Measurements from ENCODE around the gene KDM1A. TPM values are rescaled to one million over a fixed set of nuclear protein-coding genes. Genes with fewer than 3 reads are reported as not detected.

Gene KDM1A
- total and polyA plus RNA-seq, 9 of the 15 experiments (the other 6 are each of a cell fraction or from before 2014, with no cell fraction given) = 59.2 to 181 (median 168) TPM

- Histone ChIP-seq H3K79me2 (ENCODE audit: control insufficient read depth, insufficient read depth, low read length) (peaks cover 40% of the 10 kb centered on the region), H2AFZ (ENCODE audit: low read depth, low read length) (no peak overlapping the region), H3K4me1 (replicated peaks in 1 of 2; ENCODE audit: control insufficient read depth in 2 of 2, insufficient read depth in 2 of 2, low read length in 2 of 2) (peaks cover 9 to 31% of the 10 kb centered on the region in 2 experiments; a peak in 4 of 5 replicates), H3K9me3 (replicated peaks; ENCODE audit: control insufficient read depth, insufficient read depth, low read depth, low read length) (no peaks in the 10 kb centered on the region), H3K4me3 (no peak overlapping the region), H3K27ac (ENCODE audit: extremely low read depth, low read depth, low read length) (peak overlapping the region; percentile 2; the same call in 1 of the 3 replicates), H3K4me2 (ENCODE audit: insufficient read depth, low read length) (no peak overlapping the region), H3K9me1 (ENCODE audit: control insufficient read depth, insufficient read depth, low read length) (no peaks in the 10 kb centered on the region), H3K9ac (ENCODE audit: insufficient read depth in 1 of 2, low read depth in 2 of 2, low read length in 2 of 2) (no peak overlapping the region), H4K20me1 (replicated peaks; ENCODE audit: control insufficient read depth, insufficient read depth, low read length) (no peaks in the 10 kb centered on the region), H3K36me3 (ENCODE audit: control insufficient read depth, insufficient read depth, low read length) (no peaks in the 10 kb centered on the region), H3K27me3 (ENCODE audit: control insufficient read depth in 2 of 2, insufficient read depth in 2 of 2, low read length in 2 of 2) (no peaks in the 10 kb centered on the region)
- TF ChIP-seq FOS (IDR thresholded peaks at IDR 0.05; ENCODE audit: extremely low read depth, insufficient read length) (no peak), NBN (IDR thresholded peaks at IDR 0.05; ENCODE audit: low read depth) (no peak), ZKSCAN8 (CRISPR knock-in tag; IDR thresholded peaks at IDR 0.05) (peak; percentile 53; the same call in 1 of the 2 replicates), HNRNPL (IDR thresholded peaks at IDR 0.05; ENCODE audit: low read depth, low read length) (no peak), KDM2B (CRISPR knock-in tag; IDR thresholded peaks at IDR 0.05) (no peak), GTF2B (IDR thresholded peaks at IDR 0.05; ENCODE audit: extremely low read depth, insufficient read length) (no peak)
- intact Hi-C loops (cut with micrococcal nuclease) (no loop called here), in situ Hi-C loops (cut with MboI) (no loop called here)
- 42% methylated on average over 4 of the region's 4 CpGs for WGBS (ENCODE audit: insufficient coverage, low coverage, missing lambda C conversion rate)
- no peak for ATAC-seq
- DNase-seq (ENCODE audit: extremely low read depth in 1 of 4, low spot score in 3 of 4) = no peak
- CTCF ChIA-PET (ENCODE audit: low intra/inter-chr PET ratio) = interaction anchor here (0.6 kb wide), 1 partner anchor 858 kb away, joined by 4 read pairs; no protein-coding TSS in a partner anchor
- no peak for FAIRE-seq
- POLR2A ChIA-PET = interaction anchor here (0.8 to 4.6 kb wide), 6 partner anchors 8 to 568 kb away, joined by 3 to 28 read pairs (median 4); no protein-coding TSS in a partner anchor
- no TSS peak for BruUV-seq (replicated peaks)
These were observed 105.2 kb downstream of the KDM1A start for GRCh38 chr1:23124259-23125026.

All from K562 (cell line).